Activated CD8-positive, alpha-beta T cell treated with anti-CD3 and anti-CD28 coated beads, Interleukin-2, amount 10 ng/mL, durations not matched to agents 7 days and 5 days (primary cell): ENCODE data around the gene PUS1. TPM values are rescaled to one million over a fixed set of nuclear protein-coding genes. Genes with fewer than 3 reads are reported as not detected.

Experiments
- ATAC-seq: fragments of 150-1000 bp; cut with Tn5 transposase; one replicate; pipeline ENCODE4 v1.10.0; 2021; ENCODE audit warnings: moderate library complexity
- CTCF ChIA-PET: fragments of 350-600 bp; sonication (Branson Sonifier 250); formaldehyde crosslinking; loops from one replicate; lab custom pipeline; 2021; ENCODE audit warnings: antibody characterized with exemption; lab: Charles Lee
- POLR2A ChIA-PET: fragments of 350-600 bp; sonication (Branson Sonifier 250); formaldehyde crosslinking; loops from one replicate; lab custom pipeline; 2021; ENCODE audit warnings: antibody characterized with exemption; lab: Charles Lee
- DNase-seq: peaks from one replicate; pipeline ENCODE4 v3.0.0-alpha.2; 2020
- H3K27ac Mint-ChIP-seq: one replicate; pipeline ENCODE4 v1.8.0; 2021; ENCODE audit warnings: mild to moderate bottlenecking, mixed read lengths
- H3K27me3 Mint-ChIP-seq: one replicate; pipeline ENCODE4 v1.8.0; 2021; ENCODE audit warnings: low read depth, mixed read lengths
- H3K36me3 Mint-ChIP-seq: one replicate; pipeline ENCODE4 v1.8.0; 2021; ENCODE audit warnings: low read depth, mixed read lengths
- H3K4me1 Mint-ChIP-seq: one replicate; pipeline ENCODE4 v1.8.0; 2021; ENCODE audit warnings: low read depth, mixed read lengths
- H3K4me3 Mint-ChIP-seq: one replicate; pipeline ENCODE4 v1.8.0; 2021; ENCODE audit warnings: mild to moderate bottlenecking, mixed read lengths
- H3K9me3 Mint-ChIP-seq: one replicate; pipeline ENCODE4 v1.8.0; 2022; ENCODE audit warnings: mixed read lengths; ENCODE audit not compliant: insufficient read depth
- total RNA-seq, 2 experiments: library from RNA; stranded (reverse); gene quantifications; one replicate each; pipeline ENCODE4 v1.2.3, GENCODE V29; 2021

Gene PUS1
- total RNA-seq, 2 experiments from 2014 or later = 57.3 to 64.7 TPM

GRCh38 chr12:131905081-131905629, 23.9 kb upstream of the PUS1 start:
- H3K27ac Mint-ChIP-seq = no peak overlapping the region
- no peak overlapping the region for H3K4me3 Mint-ChIP-seq
- DNase-seq = no peak
- no peaks in the 10 kb centered on the region for H3K36me3 Mint-ChIP-seq
- peaks cover 10% of the 10 kb centered on the region for H3K4me1 Mint-ChIP-seq
- ATAC-seq = no peak
- ChIA-PET POLR2A (no interaction called here), CTCF (no interaction called here)
- H3K9me3 Mint-ChIP-seq = no peaks in the 10 kb centered on the region
- H3K27me3 Mint-ChIP-seq = no peaks in the 10 kb centered on the region

- Mint-ChIP-seq H3K4me1 (peaks cover 9% of the 10 kb centered on the region), H3K27ac (peak overlapping the region; percentile 32), H3K4me3 (no peak overlapping the region), H3K9me3 (no peaks in the 10 kb centered on the region), H3K36me3 (no peaks in the 10 kb centered on the region), H3K27me3 (no peaks in the 10 kb centered on the region)
- ChIA-PET CTCF (no interaction called here), POLR2A (no interaction called here)
- no peak for ATAC-seq
- DNase-seq = no peak
Observed at GRCh38 chr12:131905630-131906091, 23.4 kb upstream of the PUS1 start.

GRCh38 chr12:131907379-131908091, 21.5 kb upstream of the PUS1 start:
- ChIA-PET POLR2A (no interaction called here), CTCF (no interaction called here)
- no peak overlapping the region for H3K4me3 Mint-ChIP-seq
- H3K27me3 Mint-ChIP-seq = no peaks in the 10 kb centered on the region
- H3K27ac Mint-ChIP-seq = no peak overlapping the region
- DNase-seq = no peak
- no peaks in the 10 kb centered on the region for H3K36me3 Mint-ChIP-seq
- peaks cover 9% of the 10 kb centered on the region for H3K4me1 Mint-ChIP-seq
- no peak for ATAC-seq
- no peaks in the 10 kb centered on the region for H3K9me3 Mint-ChIP-seq

DNA sequence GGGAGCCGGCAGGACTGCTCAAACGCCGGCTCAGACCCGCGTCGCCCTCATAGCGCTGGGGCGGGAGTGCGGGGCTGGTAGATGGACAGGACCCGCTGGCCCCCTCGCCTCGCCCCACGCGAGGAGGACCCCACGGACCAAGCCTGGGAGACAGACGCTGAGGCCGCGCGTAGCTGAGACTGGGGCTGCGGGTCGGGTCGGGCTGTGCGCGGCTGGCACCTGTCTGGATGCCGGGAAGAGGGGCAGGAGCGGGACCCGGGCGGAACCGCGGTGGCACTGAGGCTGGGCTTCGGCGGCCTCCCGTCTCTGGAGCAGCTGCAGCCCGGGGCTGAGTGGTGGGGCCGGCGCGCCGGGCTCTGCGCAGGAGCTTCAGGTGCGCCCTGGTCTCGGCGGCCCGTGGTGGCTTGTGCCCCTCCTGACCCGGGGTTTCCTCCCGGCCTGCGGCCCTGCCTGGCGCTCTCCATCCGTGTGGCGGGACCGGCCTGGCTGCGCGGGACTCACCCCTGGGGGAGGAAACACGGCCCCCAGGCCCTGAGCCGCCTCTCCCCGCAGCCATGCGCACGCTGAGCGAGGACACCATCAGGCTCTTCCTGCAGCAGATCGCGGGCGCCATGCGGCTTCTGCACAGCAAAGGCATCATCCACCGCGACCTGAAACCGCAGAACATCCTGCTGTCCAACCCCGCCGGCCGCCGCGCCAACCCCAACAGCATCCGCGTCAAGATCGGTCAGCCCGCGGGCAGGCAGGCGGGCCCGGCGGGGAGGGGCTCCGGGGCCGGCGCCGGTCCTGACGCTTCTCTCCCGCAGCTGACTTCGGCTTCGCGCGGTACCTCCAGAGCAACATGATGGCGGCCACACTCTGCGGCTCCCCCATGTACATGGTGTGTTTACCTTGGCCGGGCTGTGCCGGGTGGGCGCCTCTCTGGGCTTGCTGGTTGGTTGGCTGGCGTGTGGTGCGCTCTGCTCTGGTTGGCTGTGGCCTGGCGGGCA, 20.7 kb upstream of the PUS1 start:
- Mint-ChIP-seq H3K4me1 (peaks cover 9% of the 10 kb centered on the region), H3K27ac (no peak overlapping the region), H3K27me3 (no peaks in the 10 kb centered on the region), H3K36me3 (no peaks in the 10 kb centered on the region), H3K4me3 (no peak overlapping the region), H3K9me3 (no peaks in the 10 kb centered on the region)
- ATAC-seq (no peak), DNase-seq (no peak)
- ChIA-PET CTCF (no interaction called here), POLR2A (no interaction called here)

DNA sequence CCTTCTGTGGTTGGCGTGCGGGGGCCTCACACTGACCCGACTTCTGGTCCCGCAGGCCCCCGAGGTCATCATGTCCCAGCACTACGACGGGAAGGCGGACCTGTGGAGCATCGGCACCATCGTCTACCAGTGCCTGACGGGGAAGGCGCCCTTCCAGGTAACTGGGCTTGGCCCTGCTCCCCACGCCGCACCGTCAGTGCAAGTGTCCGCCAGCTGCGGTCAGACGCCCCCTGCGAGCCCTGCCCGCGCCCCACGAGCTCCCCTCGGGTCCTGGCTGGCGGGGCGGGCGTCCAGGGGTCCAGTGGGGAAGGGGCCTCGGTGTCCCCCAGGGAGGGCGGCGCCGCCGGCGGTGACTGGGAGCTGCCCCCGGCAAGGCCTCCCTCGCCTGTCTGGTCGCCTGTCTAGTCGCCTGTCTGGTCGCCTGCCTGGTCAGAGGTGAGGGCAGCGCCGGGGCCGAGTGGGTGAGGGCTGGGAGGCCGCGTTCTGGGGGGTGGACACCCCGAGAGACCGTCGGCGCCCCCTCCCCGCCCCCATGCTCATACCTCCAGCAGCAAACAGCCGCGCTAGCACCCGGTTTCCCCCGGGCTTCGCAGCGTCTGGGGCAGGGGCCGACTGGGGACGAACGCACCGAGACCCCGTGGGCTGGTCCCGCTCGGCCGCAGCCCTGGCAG, 19.9 kb upstream of the PUS1 start:
- H3K27ac Mint-ChIP-seq = no peak overlapping the region
- H3K4me1 Mint-ChIP-seq = peaks cover 9% of the 10 kb centered on the region
- ChIA-PET POLR2A (no interaction called here), CTCF (no interaction called here)
- no peak for DNase-seq
- H3K36me3 Mint-ChIP-seq = no peaks in the 10 kb centered on the region
- no peaks in the 10 kb centered on the region for H3K9me3 Mint-ChIP-seq
- no peak for ATAC-seq
- no peak overlapping the region for H3K4me3 Mint-ChIP-seq
- H3K27me3 Mint-ChIP-seq = no peaks in the 10 kb centered on the region

DNA sequence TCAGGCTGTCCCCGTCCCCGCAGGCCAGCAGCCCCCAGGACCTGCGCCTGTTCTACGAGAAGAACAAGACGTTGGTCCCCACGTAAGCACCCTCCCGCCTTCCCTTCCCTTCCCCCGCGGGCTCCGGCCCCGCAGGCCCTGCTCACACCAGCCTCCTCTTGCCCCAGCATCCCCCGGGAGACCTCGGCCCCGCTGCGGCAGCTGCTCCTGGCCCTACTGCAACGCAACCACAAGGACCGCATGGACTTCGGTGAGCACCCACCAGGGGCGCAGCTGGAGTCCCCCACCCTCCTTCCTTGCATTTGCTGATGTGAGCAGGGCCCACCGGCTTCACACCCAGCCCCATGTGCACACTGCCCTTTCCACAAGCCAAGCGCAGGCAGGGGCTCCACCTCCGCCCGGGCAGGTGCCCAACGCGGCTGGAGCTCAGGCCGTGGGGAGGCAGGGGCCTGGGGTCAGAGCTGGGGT, 19.3 kb upstream of the PUS1 start:
- CTCF ChIA-PET = no interaction called here
- no peaks in the 10 kb centered on the region for H3K27me3 Mint-ChIP-seq
- no peak overlapping the region for H3K4me3 Mint-ChIP-seq
- no peaks in the 10 kb centered on the region for H3K36me3 Mint-ChIP-seq
- no peak for ATAC-seq
- H3K9me3 Mint-ChIP-seq = no peaks in the 10 kb centered on the region
- POLR2A ChIA-PET = no interaction called here
- no peak for DNase-seq
- H3K4me1 Mint-ChIP-seq = peaks cover 9% of the 10 kb centered on the region
- no peak overlapping the region for H3K27ac Mint-ChIP-seq

- ChIA-PET POLR2A (no interaction called here), CTCF (no interaction called here)
- DNase-seq (no peak), ATAC-seq (no peak)
- H3K4me1 Mint-ChIP-seq = peaks cover 4% of the 10 kb centered on the region
- H3K9me3 Mint-ChIP-seq = no peaks in the 10 kb centered on the region
- H3K4me3 Mint-ChIP-seq = no peak overlapping the region
- no peak overlapping the region for H3K27ac Mint-ChIP-seq
- H3K27me3 Mint-ChIP-seq = no peaks in the 10 kb centered on the region
- H3K36me3 Mint-ChIP-seq = no peaks in the 10 kb centered on the region
Observed at GRCh38 chr12:131910302-131911027, 18.6 kb upstream of the PUS1 start.

- ATAC-seq (no peak), DNase-seq (no peak)
- H3K36me3 Mint-ChIP-seq = no peaks in the 10 kb centered on the region
- POLR2A ChIA-PET = no interaction called here
- H3K4me3 Mint-ChIP-seq = no peak overlapping the region
- CTCF ChIA-PET = no interaction called here
- no peak overlapping the region for H3K27ac Mint-ChIP-seq
- H3K27me3 Mint-ChIP-seq = no peaks in the 10 kb centered on the region
- no peaks in the 10 kb centered on the region for H3K4me1 Mint-ChIP-seq
- H3K9me3 Mint-ChIP-seq = no peaks in the 10 kb centered on the region
Observed at GRCh38 chr12:131911028-131911650, 17.9 kb upstream of the PUS1 start.

- DNase-seq = no peak
- no peak overlapping the region for H3K27ac Mint-ChIP-seq
- ChIA-PET CTCF (no interaction called here), POLR2A (no interaction called here)
- no peak for ATAC-seq
- H3K4me1 Mint-ChIP-seq = no peaks in the 10 kb centered on the region
- H3K36me3 Mint-ChIP-seq = no peaks in the 10 kb centered on the region
- no peaks in the 10 kb centered on the region for H3K27me3 Mint-ChIP-seq
- no peaks in the 10 kb centered on the region for H3K9me3 Mint-ChIP-seq
- H3K4me3 Mint-ChIP-seq = no peak overlapping the region
Observed at GRCh38 chr12:131911851-131912477, 17.1 kb upstream of the PUS1 start.

DNA sequence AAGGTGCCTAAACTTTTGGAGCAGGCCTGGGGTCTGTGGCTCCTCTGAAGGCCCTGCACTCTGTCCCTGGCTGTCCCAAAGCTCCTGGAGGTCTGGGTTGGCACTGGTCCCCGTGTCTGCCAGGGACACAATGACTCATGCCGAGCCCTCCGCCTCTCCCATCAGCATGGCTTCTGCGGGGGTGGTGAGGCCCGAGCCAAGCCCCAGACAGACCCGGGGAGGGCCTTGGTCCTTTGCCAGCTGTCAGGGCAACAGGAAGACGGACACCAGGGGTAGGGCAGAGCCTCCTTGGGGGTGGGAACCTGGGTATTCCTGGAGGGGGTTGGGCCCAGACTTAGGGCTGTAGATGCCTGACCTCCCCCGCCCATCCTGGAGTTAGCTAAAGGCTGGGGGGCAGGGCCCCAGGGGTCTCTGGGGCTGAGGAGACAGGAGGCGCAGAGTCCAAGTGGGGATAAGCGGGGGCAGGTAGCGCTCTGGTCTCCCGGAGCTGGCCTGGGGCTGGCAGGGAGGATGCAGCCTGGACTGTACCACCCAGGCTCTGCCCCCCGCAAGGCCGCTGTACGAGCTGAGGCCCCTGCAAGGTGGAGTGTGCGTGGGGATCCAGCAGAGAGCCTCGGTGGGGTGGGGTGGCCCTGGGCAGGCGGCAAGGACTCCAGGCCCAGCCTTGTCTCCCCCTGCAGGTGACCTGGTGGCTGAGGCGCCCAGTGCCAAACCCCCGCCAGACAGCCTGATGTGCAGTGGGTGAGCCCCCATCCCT, 16.4 kb upstream of the PUS1 start:
- Mint-ChIP-seq H3K9me3 (no peaks in the 10 kb centered on the region), H3K27ac (no peak overlapping the region)
- CTCF ChIA-PET = no interaction called here

More for the DNA sequence above, 16.4 kb upstream of the PUS1 start:
- H3K4me1 Mint-ChIP-seq = no peaks in the 10 kb centered on the region
- no peaks in the 10 kb centered on the region for H3K36me3 Mint-ChIP-seq
- H3K27me3 Mint-ChIP-seq = no peaks in the 10 kb centered on the region
- DNase-seq (no peak), ATAC-seq (no peak)
- POLR2A ChIA-PET = no interaction called here
- H3K4me3 Mint-ChIP-seq = no peak overlapping the region
